ENCODE data around the gene CEP89. TPM values are rescaled to one million over a fixed set of nuclear protein-coding genes. Genes with fewer than 3 reads are reported as not detected.

CEP89 gene
- total RNA-seq, 1 experiment from 2014 or later = 27.6 TPM

DNA sequence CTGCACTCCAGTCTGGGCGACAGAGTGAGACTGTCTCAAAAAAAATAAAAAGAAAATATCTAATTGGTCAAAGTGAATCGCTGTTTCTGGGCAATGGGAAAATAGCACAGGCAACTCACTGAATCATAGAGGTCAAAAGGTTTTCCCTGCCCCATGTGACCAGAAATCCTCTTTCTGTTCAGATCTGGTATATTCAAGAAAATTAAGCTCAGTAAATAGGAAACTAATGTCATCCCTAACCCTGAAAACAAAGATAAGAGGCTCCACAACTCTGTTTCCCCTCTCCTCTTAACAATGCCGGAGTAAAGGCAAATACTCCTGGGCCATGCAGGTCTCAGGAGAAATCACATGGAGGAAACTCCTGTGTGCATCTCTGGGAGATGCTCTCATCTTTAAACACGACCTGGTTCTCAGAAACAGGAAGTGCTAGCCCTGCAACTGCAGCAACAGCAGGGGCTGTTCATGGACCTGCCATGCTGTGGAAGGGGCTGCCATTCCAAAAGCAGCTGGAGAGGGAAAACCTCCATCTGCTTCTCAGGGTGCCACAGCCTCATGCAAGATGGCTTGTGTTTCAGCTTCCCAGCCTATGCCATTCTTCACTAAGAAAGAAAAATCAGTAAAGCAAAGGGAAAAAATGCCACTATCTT lies 54.7 kb downstream of the CEP89 start:
- ATAC-seq (no peak), DNase-seq (ENCODE audit: low read depth, low spot score) (no peak)
- no peak overlapping the region for H3K9ac ChIP-seq (ENCODE audit: low read length)
- no peaks in the 10 kb centered on the region for H3K4me1 ChIP-seq (ENCODE audit: control insufficient read depth in 1 of 2, insufficient read depth in 2 of 2, low read length in 2 of 2)
- no peak overlapping the region for H3K27ac ChIP-seq (ENCODE audit: low read depth, low read length)
- TF ChIP-seq FOSL1 (IDR thresholded peaks at IDR 0.05; ENCODE audit: low read depth) = no peak
- TF ChIP-seq SRF (IDR thresholded peaks at IDR 0.05; ENCODE audit: low read depth) = no peak
- TF ChIP-seq CBX3 (IDR thresholded peaks at IDR 0.05; ENCODE audit: low read depth) = no peak
- TF ChIP-seq RAD21 (IDR thresholded peaks at IDR 0.05; ENCODE audit: low read depth) = no peak
- TF ChIP-seq JUND (IDR thresholded peaks at IDR 0.05) = no peak
- no peak for TF ChIP-seq SP1 (IDR thresholded peaks at IDR 0.05; ENCODE audit: low read depth)
- TF ChIP-seq EZH2phosphoT487 (IDR thresholded peaks at IDR 0.05; ENCODE audit: borderline replicate concordance) = no peak
- TF ChIP-seq POLR2A (IDR thresholded peaks at IDR 0.05; ENCODE audit: borderline replicate concordance, extremely low read depth, insufficient read depth, insufficient read length) = no peak
- TF ChIP-seq CEBPB (IDR thresholded peaks at IDR 0.05; ENCODE audit: low read depth) = no peak
- TF ChIP-seq, protein P1, sequence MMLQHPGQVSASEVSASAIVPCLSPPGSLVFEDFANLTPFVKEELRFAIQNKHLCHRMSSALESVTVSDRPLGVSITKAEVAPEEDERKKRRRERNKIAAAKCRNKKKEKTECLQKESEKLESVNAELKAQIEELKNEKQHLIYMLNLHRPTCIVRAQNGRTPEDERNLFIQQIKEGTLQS (IDR thresholded peaks at IDR 0.05) = no peak
- TF ChIP-seq POLR2AphosphoS5 (IDR thresholded peaks at IDR 0.05; ENCODE audit: low read depth, low read length) = no peak
- TF ChIP-seq ZNF274 (IDR thresholded peaks at IDR 0.05; ENCODE audit: low read depth, low read length) = no peak
- TF ChIP-seq, protein P2, sequence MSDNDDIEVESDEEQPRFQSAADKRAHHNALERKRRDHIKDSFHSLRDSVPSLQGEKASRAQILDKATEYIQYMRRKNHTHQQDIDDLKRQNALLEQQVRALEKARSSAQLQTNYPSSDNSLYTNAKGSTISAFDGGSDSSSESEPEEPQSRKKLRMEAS (IDR thresholded peaks at IDR 0.05) = no peak
- intact Hi-C loops (cut with micrococcal nuclease) = no loop called here
- BruUV-seq (replicated peaks) = no TSS peak
- no peak overlapping the region for H3K4me2 ChIP-seq (ENCODE audit: low read length)
- H3K79me2 ChIP-seq (ENCODE audit: insufficient read depth, low read length) = no peaks in the 10 kb centered on the region
- H3K36me3 ChIP-seq (ENCODE audit: control insufficient read depth in 1 of 2, insufficient read depth in 2 of 2, low read length in 2 of 2) = no peaks in the 10 kb centered on the region
- RAD21 ChIA-PET (ENCODE audit: low non-redundant PET in 1 of 2, low total read pairs in 2 of 2, uncharacterized antibody in 2 of 2, unreplicated experiment in 2 of 2) = no interaction called here
- H3K27me3 ChIP-seq (ENCODE audit: insufficient read depth, low read length) = no peaks in the 10 kb centered on the region
- POLR2A ChIA-PET = no interaction called here
- CTCF ChIA-PET = no interaction called here
- H3K9me3 ChIP-seq (ENCODE audit: control insufficient read depth in 1 of 2, insufficient read depth in 1 of 2, low read depth in 1 of 2, low read length in 2 of 2) = no peaks in the 10 kb centered on the region
- H4K20me1 ChIP-seq (ENCODE audit: insufficient read depth) = no peaks in the 10 kb centered on the region
- no peaks in the 10 kb centered on the region for H3K9me2 ChIP-seq (ENCODE audit: insufficient read depth)
- no peak overlapping the region for H3K4me3 ChIP-seq (replicated peaks in 1 of 2; ENCODE audit: low read depth in 1 of 2, low read length in 2 of 2)
- no peak overlapping the region for H2AFZ ChIP-seq (ENCODE audit: low read depth, low read length, poor library complexity, severe bottlenecking)

All from HCT116 (cell line).